ENCODE data around the gene TLCD3B.

The TLCD3B gene

GRCh38 chr16:29995911-29996765 is 34.9 kb downstream of the TLCD3B start, which contains the start of gene INO80E:
INO80E (plus strand) TSS chr16:29996241; CDS start chr16:29996311, 70 bp downstream.
- TF ChIP-seq, protein P1, sequence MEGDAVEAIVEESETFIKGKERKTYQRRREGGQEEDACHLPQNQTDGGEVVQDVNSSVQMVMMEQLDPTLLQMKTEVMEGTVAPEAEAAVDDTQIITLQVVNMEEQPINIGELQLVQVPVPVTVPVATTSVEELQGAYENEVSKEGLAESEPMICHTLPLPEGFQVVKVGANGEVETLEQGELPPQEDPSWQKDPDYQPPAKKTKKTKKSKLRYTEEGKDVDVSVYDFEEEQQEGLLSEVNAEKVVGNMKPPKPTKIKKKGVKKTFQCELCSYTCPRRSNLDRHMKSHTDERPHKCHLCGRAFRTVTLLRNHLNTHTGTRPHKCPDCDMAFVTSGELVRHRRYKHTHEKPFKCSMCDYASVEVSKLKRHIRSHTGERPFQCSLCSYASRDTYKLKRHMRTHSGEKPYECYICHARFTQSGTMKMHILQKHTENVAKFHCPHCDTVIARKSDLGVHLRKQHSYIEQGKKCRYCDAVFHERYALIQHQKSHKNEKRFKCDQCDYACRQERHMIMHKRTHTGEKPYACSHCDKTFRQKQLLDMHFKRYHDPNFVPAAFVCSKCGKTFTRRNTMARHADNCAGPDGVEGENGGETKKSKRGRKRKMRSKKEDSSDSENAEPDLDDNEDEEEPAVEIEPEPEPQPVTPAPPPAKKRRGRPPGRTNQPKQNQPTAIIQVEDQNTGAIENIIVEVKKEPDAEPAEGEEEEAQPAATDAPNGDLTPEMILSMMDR (IDR thresholded peaks at IDR 0.05) = no peak

DNA sequence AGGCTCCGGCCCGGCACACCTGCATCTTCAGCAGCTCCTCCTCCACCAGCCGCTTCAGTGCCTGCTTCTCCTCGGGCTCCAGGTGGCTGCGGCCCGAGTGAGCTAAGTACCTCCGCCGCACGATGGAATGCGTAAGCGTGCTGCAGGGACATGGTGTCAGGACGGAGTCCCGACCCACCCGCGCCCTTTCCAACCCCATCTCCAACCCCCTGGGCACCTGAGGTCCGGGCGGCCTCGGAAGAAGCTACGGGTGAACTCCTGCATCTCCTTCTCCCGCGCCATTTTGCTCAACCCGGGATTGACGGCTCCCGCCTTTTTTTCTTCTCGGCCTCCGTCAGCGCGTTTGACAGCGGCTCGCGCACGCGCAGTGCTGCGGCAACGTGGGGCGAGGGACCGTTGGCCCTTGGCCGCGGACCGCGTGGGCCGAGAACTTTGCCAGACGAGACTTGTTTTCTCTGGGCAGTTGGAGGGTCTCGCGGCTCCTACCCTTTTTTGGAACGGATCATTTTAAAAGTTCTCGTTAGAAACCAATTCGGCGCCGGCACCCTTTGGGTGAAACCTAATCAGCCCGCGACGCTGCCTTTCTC is 35.7 kb downstream of the TLCD3B start, which contains the start of gene HIRIP3:
Gene HIRIP3 (minus strand): TSS at position 294 of the 587 bp plus-strand sequence. CDS start 12 bp downstream, at position 282.
- TF ChIP-seq, protein P1 (IDR thresholded peaks at IDR 0.05) = no peak

GRCh38 chr16:29994600-29995323 is 36.3 kb downstream of the TLCD3B start:
- TF ChIP-seq, protein P1 (IDR thresholded peaks at IDR 0.05) = no peak

DNA sequence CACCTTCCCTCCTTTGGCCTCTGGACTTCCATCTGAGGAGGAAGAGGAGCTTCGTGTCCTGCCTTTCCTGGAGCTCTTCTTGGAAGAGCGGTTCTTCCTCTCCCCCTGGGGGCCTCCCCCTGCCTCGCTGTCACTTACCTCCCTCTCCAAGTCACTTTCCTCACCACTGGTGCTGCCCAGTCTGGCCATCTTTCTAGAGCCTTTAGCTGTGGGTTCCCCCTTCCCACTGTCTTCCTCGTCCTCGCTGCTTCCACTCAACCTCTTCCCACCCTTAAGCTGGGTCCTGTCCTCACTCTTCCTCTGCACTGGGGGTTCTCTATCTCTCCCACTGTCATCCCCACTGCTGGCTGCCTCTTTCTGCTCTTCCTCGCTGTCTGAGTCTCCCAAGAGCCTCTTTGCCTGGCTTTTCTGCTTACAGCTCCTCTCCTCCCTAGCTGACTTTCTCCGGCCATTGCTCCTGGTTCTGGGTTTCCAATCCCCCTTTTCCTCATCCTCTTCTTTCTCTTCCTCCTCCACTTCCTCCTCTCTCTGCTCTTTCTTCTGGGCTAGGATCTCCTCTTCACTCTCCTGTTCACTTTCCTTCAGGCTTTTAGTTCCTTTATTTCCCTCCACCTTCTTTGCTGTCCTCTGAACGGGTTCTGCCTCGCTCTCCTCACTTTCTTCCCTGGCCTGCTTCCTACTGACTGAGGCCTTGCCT is 37.0 kb downstream of the TLCD3B start:
- TF ChIP-seq, protein P1 (IDR thresholded peaks at IDR 0.05) = no peak

GRCh38 chr16:29993191-29993902 is 37.7 kb downstream of the TLCD3B start:
- TF ChIP-seq, protein P1 (IDR thresholded peaks at IDR 0.05) = no peak

- TF ChIP-seq, protein P1 (IDR thresholded peaks at IDR 0.05) = no peak
Observed at GRCh38 chr16:29992344-29992967, 38.6 kb downstream of the TLCD3B start.
